H1 (cell line): ENCODE data around the gene PPBP. TPM values are rescaled to one million over a fixed set of nuclear protein-coding genes. Genes with fewer than 3 reads are reported as not detected.

Source experiments
- CTCF ChIA-PET: fragments of 300-600 bp; sonication (Branson Sonifier 250); formaldehyde crosslinking; loops from one replicate; lab custom pipeline; 2021; ENCODE audit not compliant: partially characterized antibody; lab: Charles Lee
- POLR2A ChIA-PET: fragments of 300-600 bp; sonication (Branson Sonifier 250); formaldehyde crosslinking; loops from one replicate; lab custom pipeline; 2021; ENCODE audit warnings: inconsistent platforms; ENCODE audit not compliant: partially characterized antibody; lab: Charles Lee
- DNase-seq, 2 experiments: peaks; one replicate each; pipeline versions ENCODE4 v3.0.0 to v3.0.0-alpha.2; 2010 to 2022; ENCODE audit warnings: low spot score in 2 of 2, low read depth in 1 of 2, mixed read lengths in 1 of 2
- FAIRE-seq: peaks from 2 replicates; lab custom pipeline; 2011; peaks lifted over from hg19 to GRCh38; lab: Jason Lieb, UNC
- H2AFZ ChIP-seq: 2 replicates; pipeline ENCODE4 v1.8.1; 2012; ENCODE audit warnings: low read length, inconsistent platforms
- H2AK5ac ChIP-seq: 2 replicates; pipeline ENCODE4 v1.6.1; 2013; ENCODE audit warnings: low read depth, low read length
- H2BK120ac ChIP-seq: replicated peaks from 2 replicates; pipeline ENCODE3; 2013; ENCODE audit warnings: low read depth, low read length, inconsistent platforms
- H2BK12ac ChIP-seq: 2 replicates; pipeline ENCODE4 v1.6.1; 2013; ENCODE audit warnings: low read depth, low read length
- H2BK15ac ChIP-seq: 2 replicates; pipeline ENCODE4 v1.6.1; 2013; ENCODE audit warnings: low read length
- H2BK20ac ChIP-seq: 2 replicates; pipeline ENCODE4 v1.6.1; 2013; ENCODE audit warnings: low read length
- H2BK5ac ChIP-seq: 2 replicates; pipeline ENCODE4 v1.6.1; 2013; ENCODE audit warnings: low read depth, low read length
- H3K14ac ChIP-seq: 2 replicates; pipeline ENCODE4 v1.6.1; 2013; ENCODE audit warnings: inconsistent platforms; ENCODE audit not compliant: insufficient read length
- H3K18ac ChIP-seq: 2 replicates; pipeline ENCODE4 v1.6.1; 2013; ENCODE audit warnings: low read length; ENCODE audit errors: extremely low read depth
- H3K23ac ChIP-seq: 2 replicates; pipeline ENCODE4 v1.6.1; 2013; ENCODE audit warnings: inconsistent platforms; ENCODE audit not compliant: insufficient read length
- H3K23me2 ChIP-seq: 2 replicates; pipeline ENCODE4 v1.6.1; 2013; ENCODE audit warnings: low read depth, low read length
- H3K27ac ChIP-seq: 2 replicates; pipeline ENCODE4 v1.6.1; 2011; ENCODE audit warnings: low read depth, low read length, inconsistent platforms
- H3K27me3 ChIP-seq, 4 experiments: replicated peaks in 1 of 4; 1 replicate in 1 of 4; 2 replicates in 3 of 4; pipeline versions ENCODE4 v1.6.1 to v1.8.1; 2011 to 2013; ENCODE audit warnings: low read length in 3 of 4, mild to moderate bottlenecking in 3 of 4, inconsistent platforms in 2 of 4, mixed read lengths in 2 of 4, moderate library complexity in 1 of 4; ENCODE audit not compliant: control insufficient read depth in 3 of 4, insufficient read depth in 3 of 4; ENCODE audit errors: extremely low read depth in 1 of 4
- H3K36me3 ChIP-seq, 4 experiments: 2 replicates each; pipeline versions ENCODE4 v1.6.1 to v1.8.1; 2011 to 2013; ENCODE audit warnings: mild to moderate bottlenecking in 4 of 4, low read length in 3 of 4, moderate library complexity in 2 of 4, control low read depth in 1 of 4, inconsistent platforms in 1 of 4; ENCODE audit not compliant: insufficient read depth in 4 of 4, control insufficient read depth in 2 of 4
- H3K4ac ChIP-seq: replicated peaks from 2 replicates; pipeline ENCODE3; 2013; ENCODE audit warnings: low read length, low read depth, mixed read lengths, inconsistent platforms; ENCODE audit not compliant: insufficient read length
- H3K4me1 ChIP-seq, 4 experiments: replicated peaks in 1 of 4; 1 replicate in 1 of 4; 2 replicates in 3 of 4; pipeline versions ENCODE4 v1.6.1 to v1.8.1; 2011 to 2013; ENCODE audit warnings: low read length in 3 of 4, inconsistent platforms in 2 of 4, mixed read lengths in 1 of 4; ENCODE audit not compliant: insufficient read depth in 4 of 4, control insufficient read depth in 3 of 4
- H3K4me2 ChIP-seq, 2 experiments: 2 replicates each; pipeline versions ENCODE4 v1.6.1 to v1.8.1; 2011 to 2013; ENCODE audit warnings: low read depth in 2 of 2, low read length in 2 of 2, control low read depth in 1 of 2, inconsistent platforms in 1 of 2, mild to moderate bottlenecking in 1 of 2; ENCODE audit not compliant: insufficient read depth in 1 of 2
- H3K4me3 ChIP-seq, 4 experiments: fragments of 200-600, 300-600 bp in 1 of 4; sonication (generic), shearing (Covaris generic), sonication (Bioruptor Twin) in 1 of 4; 2 replicates each; pipeline versions ENCODE4 v1.5.1 to v1.8.1; 2011 to 2016; ENCODE audit warnings: low read length in 4 of 4, low read depth in 3 of 4, control low read depth in 2 of 4, inconsistent platforms in 2 of 4, mild to moderate bottlenecking in 2 of 4, mixed read lengths in 1 of 4, moderate library complexity in 1 of 4; ENCODE audit not compliant: insufficient read depth in 2 of 4; ENCODE audit errors: extremely low read depth in 1 of 4
- H3K56ac ChIP-seq: replicated peaks from 2 replicates; pipeline ENCODE3; 2013; ENCODE audit warnings: low read depth, mild to moderate bottlenecking, mixed read lengths, low read length, inconsistent platforms; ENCODE audit not compliant: insufficient read length
- H3K79me1 ChIP-seq: 2 replicates; pipeline ENCODE4 v1.6.1; 2013; ENCODE audit warnings: low read depth, low read length, control low read depth
- H3K79me2 ChIP-seq, 2 experiments: 2 replicates each; pipeline versions ENCODE4 v1.6.1 to v1.8.1; 2012 to 2013; ENCODE audit warnings: low read length in 2 of 2, mild to moderate bottlenecking in 2 of 2, inconsistent platforms in 1 of 2; ENCODE audit not compliant: insufficient read depth in 2 of 2, control insufficient read depth in 1 of 2
- H3K9ac ChIP-seq, 4 experiments: replicated peaks in 1 of 4; 1 replicate in 1 of 4; 2 replicates in 3 of 4; pipeline versions ENCODE4 v1.6.1 to v1.8.1; 2011 to 2013; ENCODE audit warnings: low read depth in 3 of 4, low read length in 3 of 4, control low read depth in 2 of 4, mild to moderate bottlenecking in 2 of 4, moderate library complexity in 2 of 4, inconsistent platforms in 1 of 4; ENCODE audit errors: extremely low read depth in 1 of 4
- H3K9me3 ChIP-seq, 2 experiments: 2 replicates each; pipeline versions ENCODE4 v1.6.1 to v1.8.1; 2012 to 2013; ENCODE audit warnings: mild to moderate bottlenecking in 2 of 2, moderate library complexity in 2 of 2, control low read depth in 1 of 2, inconsistent platforms in 1 of 2, low read depth in 1 of 2, low read length in 1 of 2, mixed read lengths in 1 of 2; ENCODE audit not compliant: insufficient read depth in 2 of 2
- H4K20me1 ChIP-seq, 2 experiments: replicated peaks in 1 of 2; 2 replicates each; pipeline versions ENCODE3 to v1.8.1; 2011 to 2013; ENCODE audit warnings: inconsistent platforms in 2 of 2, low read length in 2 of 2, mild to moderate bottlenecking in 1 of 2; ENCODE audit not compliant: insufficient read depth in 2 of 2, control insufficient read depth in 1 of 2
- H4K5ac ChIP-seq: 2 replicates; pipeline ENCODE4 v1.6.1; 2013; ENCODE audit warnings: low read length, low read depth, mixed read lengths, inconsistent platforms; ENCODE audit not compliant: insufficient read length
- H4K8ac ChIP-seq: 2 replicates; pipeline ENCODE4 v1.8.0; 2013; ENCODE audit warnings: mild to moderate bottlenecking, moderate library complexity, low read length, inconsistent platforms; ENCODE audit not compliant: insufficient read depth; ENCODE audit errors: extremely low read depth
- H4K91ac ChIP-seq: replicated peaks from 2 replicates; pipeline ENCODE3; 2013; ENCODE audit warnings: low read length, mixed read lengths, inconsistent platforms; ENCODE audit not compliant: insufficient read length
- BACH1 ChIP-seq: IDR thresholded peaks from 2 replicates; pipeline ENCODE4 v1.6.1; 2012; ENCODE audit warnings: low read length, improper control_type of control experiment
- CEBPB ChIP-seq: IDR thresholded peaks from 2 replicates; pipeline ENCODE4 v1.6.1; 2012; ENCODE audit warnings: low read depth, low read length
- WGBS, 2 experiments: shearing (Covaris generic) in 1 of 2; methylation state at CpG; one replicate each; pipeline versions ENCODE4 v1.1.6 to v1.1.7; 2013 to 2015; ENCODE audit warnings: low lambda C conversion rate in 2 of 2, mixed read lengths in 2 of 2, inconsistent platforms in 1 of 2, low coverage in 1 of 2, missing lambda C conversion rate in 1 of 2; ENCODE audit not compliant: insufficient replicate concordance in 2 of 2, insufficient coverage in 1 of 2, insufficient read length in 1 of 2; ENCODE audit errors: extremely low coverage in 1 of 2, missing lambda C conversion rate in 1 of 2; 5-methylcytosine and 5-hydroxymethylcytosine counted together
- polyA plus RNA-seq, 7 experiments: library from polyadenylated mRNA; depleted of rRNA in 3 of 7; stranded (reverse) in 5 of 7; unstranded in 2 of 7; fragments of >200 nt in 5 of 7; fragments of 200-250 nt in 2 of 7; gene quantifications; 1 replicate in 5 of 7; 2 replicates in 1 of 7; 4 replicates in 1 of 7; pipeline versions ENCODE4 v1.2.1 to v1.2.3, GENCODE V29; 2011 to 2013; ENCODE audit warnings: missing spikeins in 2 of 7, mixed read lengths in 2 of 7
- total RNA-seq: library from RNA; stranded (reverse); fragmentation: NEBNext Ultra II Directional; extraction: Animal tissue kit (Norgen Biotek cat#: 25700); gene quantifications from 2 replicates; pipeline ENCODE4 v1.2.1, GENCODE V29; 2021

PPBP gene
- total and polyA plus RNA-seq, 2 of the 8 experiments (the other 6 are each of a cell fraction or from before 2014, with no cell fraction given) = 0.18 to 0.43 TPM

DNA sequence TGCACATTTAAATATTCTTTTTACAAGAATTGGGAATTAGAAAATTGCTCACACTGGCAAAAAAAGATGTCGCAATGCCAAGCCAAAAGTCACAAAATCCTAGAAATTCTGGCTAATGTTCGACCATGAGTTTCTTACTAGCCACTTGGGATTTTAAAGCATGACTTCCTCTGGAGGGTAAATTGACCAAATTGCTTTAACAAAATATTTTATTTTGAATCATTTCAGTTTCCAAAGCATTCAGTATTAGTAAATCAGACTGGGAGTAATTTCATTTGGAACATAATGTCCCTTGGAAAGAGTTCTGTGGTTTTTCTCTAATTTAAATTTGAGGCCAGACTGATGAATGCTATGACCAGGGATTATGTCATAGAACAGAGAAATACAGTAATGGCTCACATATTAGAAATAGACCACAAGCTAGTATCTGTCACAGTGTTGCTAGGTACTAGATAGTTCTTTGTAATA lies 18.1 kb upstream of the PPBP start:
- no peak for FAIRE-seq
- Histone ChIP-seq H4K91ac (no peak overlapping the region), H3K4me1 (peaks cover 0 to 2% (median 0%) of the 10 kb centered on the region in 4 experiments; a peak in 1 of 7 replicates), H2BK5ac (no peak overlapping the region), H3K4me2 (no peak overlapping the region), H3K27ac (no peak overlapping the region), H3K79me2 (no peaks in the 10 kb centered on the region), H4K8ac (no peak overlapping the region), H2BK15ac (no peak overlapping the region), H3K79me1 (no peaks in the 10 kb centered on the region), H3K18ac (no peak overlapping the region), H4K20me1 (no peaks in the 10 kb centered on the region), H3K56ac (no peak overlapping the region), H2BK20ac (no peak overlapping the region), H3K4me3 (no peak overlapping the region), H3K14ac (no peak overlapping the region), H3K4ac (no peak overlapping the region), H4K5ac (no peak overlapping the region), H3K9me3 (no peaks in the 10 kb centered on the region; a peak in 1 of 4 replicates), H2BK12ac (no peak overlapping the region), H3K23ac (no peak overlapping the region), H3K23me2 (no peaks in the 10 kb centered on the region), H3K9ac (no peak overlapping the region), H2AFZ (no peak overlapping the region), H2AK5ac (no peak overlapping the region), H2BK120ac (no peak overlapping the region), H3K36me3 (peaks cover 0 to 3% (median 0%) of the 10 kb centered on the region in 4 experiments; a peak in 3 of 8 replicates), H3K27me3 (no peaks in the 10 kb centered on the region)
- TF ChIP-seq CEBPB = peak; percentile 75; the same call in 1 of the 2 replicates
- TF ChIP-seq BACH1 = no peak
- CTCF ChIA-PET = no interaction called here
- no peak for DNase-seq
- POLR2A ChIA-PET = no interaction called here
- 82% methylated on average over 2 of the region's 2 CpGs; no CpG with 5 or more reads in 1 of the 2 experiments for WGBS, 2 experiments
